Tibial nerve (tissue), 4 donors: ENCODE results near the gene NPLOC4.

Source experiments
- CTCF ChIP-seq, 5 experiments: fragments of 200-600 bp in 3 of 5; fragments of 450-650 bp in 2 of 5; sonication (generic) in 3 of 5; IDR thresholded peaks; one replicate each; pipeline ENCODE4 v1.5.1; 2016 to 2019; ENCODE audit warnings: antibody characterized with exemption in 5 of 5, mild to moderate bottlenecking in 3 of 5, moderate library complexity in 2 of 5
- EP300 ChIP-seq, 2 donors: sonication (generic); formaldehyde crosslinking; IDR thresholded peaks; one replicate each; pipeline ENCODE4 v1.6.1; 2017; ENCODE audit warnings: antibody characterized with exemption in 2 of 2, mild to moderate bottlenecking in 1 of 2
- POLR2A ChIP-seq, 2 donors: fragments of 450-650 bp; IDR thresholded peaks; one replicate each; pipeline ENCODE4 v1.6.1; 2017; ENCODE audit warnings: antibody characterized with exemption in 2 of 2, mild to moderate bottlenecking in 2 of 2, moderate library complexity in 2 of 2

GRCh38 chr17:81576621-81577277 is 60.2 kb downstream of the NPLOC4 start:
- TF ChIP-seq POLR2A (IDR thresholded peaks at IDR 0.05) (no peak), CTCF (IDR thresholded peaks at IDR 0.05) (no peak), EP300 (IDR thresholded peaks at IDR 0.05) (no peak)
